ENCODE results near the gene ZNF777. TPM values are rescaled to one million over a fixed set of nuclear protein-coding genes. Genes with fewer than 3 reads are reported as not detected.

The ZNF777 gene
- polyA plus RNA-seq, 1 donor from 2014 or later = 6.1 TPM

- TF ChIP-seq SMC3 (conservative IDR thresholded peaks at IDR 0.05; ENCODE audit: poor library complexity) = no peak
- no peak for TF ChIP-seq POLR2AphosphoS5 (IDR thresholded peaks at IDR 0.05)
- no peak for TF ChIP-seq EP300 (conservative IDR thresholded peaks at IDR 0.05; ENCODE audit: poor library complexity, severe bottlenecking)
- no peak for TF ChIP-seq MXI1 (conservative IDR thresholded peaks at IDR 0.05; ENCODE audit: poor library complexity, severe bottlenecking)
- no peak for TF ChIP-seq EZH2 (IDR thresholded peaks at IDR 0.05; ENCODE audit: borderline replicate concordance, insufficient read depth, low read length, poor library complexity, severe bottlenecking)
- TF ChIP-seq RAD21 (conservative IDR thresholded peaks at IDR 0.05) = no peak
- TF ChIP-seq REST (IDR thresholded peaks at IDR 0.05; ENCODE audit: borderline replicate concordance) = no peak
- TF ChIP-seq CTCF (IDR thresholded peaks at IDR 0.05; ENCODE audit: poor library complexity, severe bottlenecking) = no peak
- no peak for TF ChIP-seq TAF1 (IDR thresholded peaks at IDR 0.05; ENCODE audit: low read depth)
- peaks cover 2% of the 10 kb centered on the region for H3K36me3 ChIP-seq (ENCODE audit: insufficient read depth, low read length)
These were observed 29.4 kb upstream of the ZNF777 start for GRCh38 chr7:149490083-149490760.

GRCh38 chr7:149489391-149490024, 28.6 kb upstream of the ZNF777 start:
- Histone ChIP-seq H3K79me2 (replicated peaks; ENCODE audit: insufficient read depth, low read length) (no peaks in the 10 kb centered on the region), H3K27me3 (ENCODE audit: insufficient read depth, low read depth, low read length) (no peaks in the 10 kb centered on the region), H3K9ac (ENCODE audit: low read length) (no peak overlapping the region), H2AFZ (ENCODE audit: low read depth, low read length) (no peak overlapping the region), H3K9me2 (ENCODE audit: insufficient read depth, low read length) (no peaks in the 10 kb centered on the region), H3K36me3 (ENCODE audit: insufficient read depth, low read length) (peaks cover 6% of the 10 kb centered on the region), H3K4me3 (ENCODE audit: low read length) (no peak overlapping the region), H4K20me1 (ENCODE audit: insufficient read depth) (no peaks in the 10 kb centered on the region), H3F3A (ENCODE audit: insufficient read depth, low read length, poor library complexity, severe bottlenecking) (no peaks in the 10 kb centered on the region), H3K27ac (ENCODE audit: low read length) (no peak overlapping the region), H3K4me2 (ENCODE audit: low read length) (no peak overlapping the region), H3K9me3 (ENCODE audit: low read length) (no peaks in the 10 kb centered on the region)
- TF ChIP-seq EZH2 (IDR thresholded peaks at IDR 0.05; ENCODE audit: borderline replicate concordance, insufficient read depth, low read length, poor library complexity, severe bottlenecking) (no peak), MXI1 (conservative IDR thresholded peaks at IDR 0.05; ENCODE audit: poor library complexity, severe bottlenecking) (no peak), CTCF (IDR thresholded peaks at IDR 0.05; ENCODE audit: poor library complexity, severe bottlenecking) (peak; percentile 9), EP300 (conservative IDR thresholded peaks at IDR 0.05; ENCODE audit: poor library complexity, severe bottlenecking) (no peak), POLR2AphosphoS5 (IDR thresholded peaks at IDR 0.05) (no peak)

More at GRCh38 chr7:149490083-149490760, 29.4 kb upstream of the ZNF777 start:
- H3K9me2 ChIP-seq (ENCODE audit: insufficient read depth, low read length) = no peaks in the 10 kb centered on the region
- H3K27ac ChIP-seq (ENCODE audit: low read length) = no peak overlapping the region
- no peaks in the 10 kb centered on the region for H3K9me3 ChIP-seq (ENCODE audit: low read length)
- H3K4me3 ChIP-seq (ENCODE audit: low read length) = no peak overlapping the region
- peaks cover 2% of the 10 kb centered on the region for H3K79me2 ChIP-seq (replicated peaks; ENCODE audit: insufficient read depth, low read length)
- H4K20me1 ChIP-seq (ENCODE audit: insufficient read depth) = no peaks in the 10 kb centered on the region
- H3K4me2 ChIP-seq (ENCODE audit: low read length) = no peak overlapping the region
- no peak overlapping the region for H3K9ac ChIP-seq (ENCODE audit: low read length)
- H3K27me3 ChIP-seq (ENCODE audit: insufficient read depth, low read depth, low read length) = no peaks in the 10 kb centered on the region
- no peaks in the 10 kb centered on the region for H3F3A ChIP-seq (ENCODE audit: insufficient read depth, low read length, poor library complexity, severe bottlenecking)
- no peak overlapping the region for H2AFZ ChIP-seq (ENCODE audit: low read depth, low read length)
